22Rv1 (cell line): ENCODE data around the gene SEC14L3.

Experiments
- CTCF ChIP-seq: fragments of 450-650 bp; IDR thresholded peaks from 2 replicates; pipeline ENCODE4 v1.5.1; 2017; ENCODE audit warnings: mild to moderate bottlenecking
- ZFX ChIP-seq: fragments of 450-650 bp; IDR thresholded peaks from 2 replicates; pipeline ENCODE4 v1.6.1; 2017; ENCODE audit warnings: antibody characterized with exemption, borderline replicate concordance

DNA sequence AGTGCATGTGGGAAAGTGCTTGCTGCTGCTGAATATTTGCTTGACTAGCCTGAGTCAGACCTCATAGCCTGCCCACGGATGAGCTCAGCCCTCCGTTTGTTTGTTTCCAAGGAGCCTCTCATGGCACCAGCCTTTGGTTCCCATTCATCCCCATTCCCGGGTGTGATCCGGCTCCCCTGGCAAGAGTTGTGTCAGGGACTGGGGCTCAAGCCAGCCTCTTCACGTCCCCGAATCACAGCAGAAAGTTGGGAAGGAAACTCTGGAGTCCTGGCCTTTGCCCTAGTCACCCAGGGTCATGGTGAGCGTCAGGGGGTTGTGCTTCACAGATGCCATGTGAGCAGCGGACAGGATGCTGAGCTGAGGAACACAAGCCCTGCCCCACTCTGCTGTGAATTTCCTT is 13.8 kb downstream of the SEC14L3 start:
- TF ChIP-seq CTCF = no peak
- no peak for TF ChIP-seq ZFX
